CD14-positive monocyte (primary cell): ENCODE data around the gene TEX44. TPM values are rescaled to one million over a fixed set of nuclear protein-coding genes. Genes with fewer than 3 reads are reported as not detected.

ENCODE experiments used
- DNase-seq, 3 donors: peaks; one replicate each; pipeline ENCODE4 v3.0.0-alpha.2; 2011 to 2022
- H2AFZ ChIP-seq: 2 replicates; pipeline ENCODE4 v1.6.0; 2012; ENCODE audit warnings: mild to moderate bottlenecking, low read depth, low read length, inconsistent platforms; ENCODE audit not compliant: insufficient read depth, poor library complexity, severe bottlenecking
- H3K27ac ChIP-seq, 2 donors: 1 replicate in 1 of 2; 2 replicates in 1 of 2; pipeline ENCODE4 v1.5.1; 2012 to 2013; ENCODE audit warnings: low read length in 2 of 2, control low read depth in 1 of 2, inconsistent platforms in 1 of 2, low read depth in 1 of 2, mild to moderate bottlenecking in 1 of 2
- H3K27me3 ChIP-seq, 2 donors: one replicate each; pipeline versions ENCODE4 v1.6.0 to v1.6.1; 2011 to 2013; ENCODE audit warnings: low read length in 2 of 2; ENCODE audit not compliant: control insufficient read depth in 2 of 2, insufficient read depth in 2 of 2
- H3K36me3 ChIP-seq, 2 donors: replicated peaks in 1 of 2; 1 replicate in 1 of 2; 2 replicates in 1 of 2; pipeline versions ENCODE4 v1.5.1 to v1.6.1; 2012 to 2013; ENCODE audit warnings: low read length in 2 of 2, control low read depth in 1 of 2, inconsistent platforms in 1 of 2, mild to moderate bottlenecking in 1 of 2; ENCODE audit not compliant: insufficient read depth in 2 of 2, control insufficient read depth in 1 of 2
- H3K4me1 ChIP-seq, 2 donors: 1 replicate in 1 of 2; 2 replicates in 1 of 2; pipeline versions ENCODE4 v1.5.1 to v1.6.1; 2012 to 2013; ENCODE audit warnings: low read length in 2 of 2, control low read depth in 1 of 2, inconsistent platforms in 1 of 2, mild to moderate bottlenecking in 1 of 2, moderate library complexity in 1 of 2; ENCODE audit not compliant: insufficient read depth in 2 of 2, control insufficient read depth in 1 of 2
- H3K4me2 ChIP-seq: replicated peaks from 2 replicates; pipeline ENCODE3; 2012; ENCODE audit warnings: low read length, moderate library complexity, mild to moderate bottlenecking; ENCODE audit not compliant: poor library complexity, severe bottlenecking; ENCODE audit errors: extremely low read depth
- H3K4me3 ChIP-seq, 3 experiments: fragments of 200-600 bp in 1 of 3; sonication (generic) in 1 of 3; replicated peaks in 1 of 3; 1 replicate in 2 of 3; 2 replicates in 1 of 3; pipeline ENCODE4 v1.5.1; 2011 to 2013; ENCODE audit warnings: low read length in 3 of 3, mild to moderate bottlenecking in 3 of 3, control low read depth in 2 of 3, low read depth in 2 of 3, inconsistent platforms in 1 of 3, moderate library complexity in 1 of 3
- H3K79me2 ChIP-seq: 2 replicates; pipeline ENCODE4 v1.6.0; 2012; ENCODE audit warnings: mild to moderate bottlenecking, control low read depth, inconsistent platforms, low read length, moderate library complexity; ENCODE audit not compliant: insufficient read depth
- H3K9ac ChIP-seq: 2 replicates; pipeline ENCODE4 v1.6.0; 2017; ENCODE audit warnings: low read length, mild to moderate bottlenecking; ENCODE audit not compliant: insufficient read depth, poor library complexity, severe bottlenecking
- H3K9me3 ChIP-seq, 2 donors: replicated peaks in 1 of 2; 1 replicate in 1 of 2; 2 replicates in 1 of 2; pipeline versions ENCODE4 v1.5.1 to v1.6.1; 2012 to 2013; ENCODE audit warnings: low read length in 2 of 2, control low read depth in 1 of 2; ENCODE audit not compliant: control insufficient read depth in 1 of 2, insufficient read depth in 1 of 2
- H4K20me1 ChIP-seq: 2 replicates; pipeline ENCODE4 v1.6.0; 2012; ENCODE audit warnings: mild to moderate bottlenecking, low read length, control low read depth, moderate library complexity; ENCODE audit not compliant: insufficient read depth
- H3K27ac Mint-ChIP-seq, 7 donors: one replicate each; pipeline ENCODE4 v1.8.0; 2020; ENCODE audit warnings: mild to moderate bottlenecking in 7 of 7, mixed read lengths in 7 of 7, moderate library complexity in 6 of 7, inconsistent platforms in 2 of 7
- H3K27me3 Mint-ChIP-seq, 3 donors: one replicate each; pipeline ENCODE4 v1.8.0; 2021 to 2022; ENCODE audit warnings: low read depth in 3 of 3, mild to moderate bottlenecking in 3 of 3, mixed read lengths in 3 of 3, moderate library complexity in 3 of 3, inconsistent platforms in 1 of 3
- H3K36me3 Mint-ChIP-seq, 2 donors: one replicate each; pipeline ENCODE4 v1.8.0; 2020; ENCODE audit warnings: mixed read lengths in 2 of 2, inconsistent platforms in 1 of 2, mild to moderate bottlenecking in 1 of 2
- H3K4me1 Mint-ChIP-seq: one replicate; pipeline ENCODE4 v1.8.0; 2020; ENCODE audit warnings: mild to moderate bottlenecking, mixed read lengths
- H3K4me3 Mint-ChIP-seq, 2 donors: one replicate each; pipeline ENCODE4 v1.8.0; 2020; ENCODE audit warnings: mild to moderate bottlenecking in 2 of 2, mixed read lengths in 2 of 2, moderate library complexity in 1 of 2
- H3K9me3 Mint-ChIP-seq, 7 donors: one replicate each; pipeline ENCODE4 v1.8.0; 2020 to 2022; ENCODE audit warnings: mixed read lengths in 7 of 7, mild to moderate bottlenecking in 6 of 7, moderate library complexity in 6 of 7, inconsistent platforms in 2 of 7
- WGBS: methylation state at CpG from one replicate; pipeline ENCODE4 v1.1.5; 2013; ENCODE audit warnings: missing lambda C conversion rate; ENCODE audit not compliant: insufficient coverage; 5-methylcytosine and 5-hydroxymethylcytosine counted together
- intact Hi-C, 2 donors: fragments of 100-400 bp; cut with micrococcal nuclease; formaldehyde crosslinking; loops; one replicate each; pipeline versions ENCODE4 v1.15.0 to v1.15.1; 2023
- polyA plus RNA-seq, 3 donors: library from polyadenylated mRNA; depleted of rRNA in 1 of 3; unstranded in 2 of 3; stranded (reverse) in 1 of 3; fragments of 300-500 nt in 2 of 3; fragments of >200 nt in 1 of 3; fragmentation: Illumina TruSeq in 2 of 3; gene quantifications; 1 replicate in 2 of 3; 2 replicates in 1 of 3; pipeline ENCODE4 v1.2.3, GENCODE V29; 2012 to 2021
- TF ChIP-seq, protein P1 (sequence below): fragments of 200-600 bp; IDR thresholded peaks from one replicate; pipeline ENCODE4 v1.8.0; 2022; ENCODE audit warnings: antibody characterized with exemption, mild to moderate bottlenecking

Gene TEX44
- polyA plus RNA-seq, 3 donors: not detected

- Mint-ChIP-seq H3K9me3 (no peaks in the 10 kb centered on the region), H3K27me3 (peaks cover 2 to 20% (median 18%) of the 10 kb centered on the region in 3 donors), H3K4me3 (peak overlapping the region; percentile 54 to 77), H3K27ac (peak overlapping the region; percentile 76 to 95 (median 92)), H3K4me1 (peaks cover 26% of the 10 kb centered on the region), H3K36me3 (peaks cover 0 to 10% of the 10 kb centered on the region in 2 donors)
- Histone ChIP-seq H3K9me3 (no peaks in the 10 kb centered on the region), H3K79me2 (no peaks in the 10 kb centered on the region), H2AFZ (no peak overlapping the region), H3K4me2 (no peak overlapping the region), H3K4me1 (peaks cover 13 to 28% of the 10 kb centered on the region in 2 donors), H3K4me3 (no peak overlapping the region), H3K27me3 (no peaks in the 10 kb centered on the region), H3K27ac (peak overlapping the region in 1 of 2 donors; percentile 96), H3K9ac (no peak overlapping the region), H4K20me1 (no peaks in the 10 kb centered on the region), H3K36me3 (no peaks in the 10 kb centered on the region)
- intact Hi-C loops: no loop called here
- WGBS: 96% methylated on average over 7 of the region's 7 CpGs
- TF ChIP-seq, protein P1, sequence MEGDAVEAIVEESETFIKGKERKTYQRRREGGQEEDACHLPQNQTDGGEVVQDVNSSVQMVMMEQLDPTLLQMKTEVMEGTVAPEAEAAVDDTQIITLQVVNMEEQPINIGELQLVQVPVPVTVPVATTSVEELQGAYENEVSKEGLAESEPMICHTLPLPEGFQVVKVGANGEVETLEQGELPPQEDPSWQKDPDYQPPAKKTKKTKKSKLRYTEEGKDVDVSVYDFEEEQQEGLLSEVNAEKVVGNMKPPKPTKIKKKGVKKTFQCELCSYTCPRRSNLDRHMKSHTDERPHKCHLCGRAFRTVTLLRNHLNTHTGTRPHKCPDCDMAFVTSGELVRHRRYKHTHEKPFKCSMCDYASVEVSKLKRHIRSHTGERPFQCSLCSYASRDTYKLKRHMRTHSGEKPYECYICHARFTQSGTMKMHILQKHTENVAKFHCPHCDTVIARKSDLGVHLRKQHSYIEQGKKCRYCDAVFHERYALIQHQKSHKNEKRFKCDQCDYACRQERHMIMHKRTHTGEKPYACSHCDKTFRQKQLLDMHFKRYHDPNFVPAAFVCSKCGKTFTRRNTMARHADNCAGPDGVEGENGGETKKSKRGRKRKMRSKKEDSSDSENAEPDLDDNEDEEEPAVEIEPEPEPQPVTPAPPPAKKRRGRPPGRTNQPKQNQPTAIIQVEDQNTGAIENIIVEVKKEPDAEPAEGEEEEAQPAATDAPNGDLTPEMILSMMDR: no peak
- peak; percentile 17 to 28 (median 27) for DNase-seq
Measured at GRCh38 chr2:231605607-231606091, 13.0 kb downstream of the TEX44 start.

DNA sequence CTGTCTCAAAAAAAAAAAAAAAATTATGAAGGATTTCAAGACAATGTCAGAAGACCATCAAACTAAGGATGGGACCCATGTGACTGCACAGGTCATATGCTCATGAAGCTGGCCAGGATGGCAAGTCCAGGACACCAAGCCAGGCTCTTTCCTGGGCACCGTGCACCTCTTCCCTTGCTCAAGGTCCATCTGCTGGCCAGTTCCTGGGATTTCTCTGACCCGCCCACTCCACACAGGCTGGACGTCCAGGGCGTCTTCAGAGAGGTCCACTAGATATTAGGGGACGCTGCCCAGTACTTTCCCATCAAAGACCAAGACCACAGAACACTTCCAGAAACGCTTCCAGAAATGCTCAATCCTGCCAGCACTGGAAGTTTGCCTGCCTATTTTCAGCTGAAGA is 14.3 kb downstream of the TEX44 start:
- Histone ChIP-seq H3K4me1 (peaks cover 22 to 41% of the 10 kb centered on the region in 2 donors), H4K20me1 (no peaks in the 10 kb centered on the region), H3K27ac (no peak overlapping the region), H3K27me3 (no peaks in the 10 kb centered on the region), H3K79me2 (no peaks in the 10 kb centered on the region), H3K4me2 (no peak overlapping the region), H2AFZ (no peak overlapping the region), H3K36me3 (no peaks in the 10 kb centered on the region), H3K9ac (no peak overlapping the region), H3K9me3 (no peaks in the 10 kb centered on the region), H3K4me3 (no peak overlapping the region)
- Mint-ChIP-seq H3K4me3 (no peak overlapping the region), H3K27ac (peak overlapping the region in 2 of 7 donors; percentile 51 to 88), H3K9me3 (no peaks in the 10 kb centered on the region), H3K36me3 (peaks cover 0 to 10% of the 10 kb centered on the region in 2 donors), H3K4me1 (peaks cover 34% of the 10 kb centered on the region), H3K27me3 (peaks cover 2 to 20% (median 18%) of the 10 kb centered on the region in 3 donors)
- WGBS: 85% methylated on average over 5 of the region's 6 CpGs
- TF ChIP-seq, protein P1: no peak
- intact Hi-C loops: no loop called here
- DNase-seq: no peak
